Mesenteric fat pad (tissue), 1 donor: ENCODE results near the gene GNAQ. TPM values are rescaled to one million over a fixed set of nuclear protein-coding genes. Genes with fewer than 3 reads are reported as not detected.

ENCODE experiments used
- DNase-seq: peaks from one replicate; pipeline ENCODE4 v3.0.0-alpha.2; 2020; ENCODE audit warnings: low spot score
- total RNA-seq: library from RNA; stranded (reverse); fragmentation: NEBNext Ultra II Directional; extraction: Animal tissue kit (Norgen Biotek cat#: 25700); gene quantifications from one replicate; pipeline ENCODE4 v1.2.1, GENCODE V29; 2021
- donor health status: DM: yes; HTN: yes; CAD: no.

Gene GNAQ
- total RNA-seq, 1 donor from 2014 or later = 115 TPM

DNA sequence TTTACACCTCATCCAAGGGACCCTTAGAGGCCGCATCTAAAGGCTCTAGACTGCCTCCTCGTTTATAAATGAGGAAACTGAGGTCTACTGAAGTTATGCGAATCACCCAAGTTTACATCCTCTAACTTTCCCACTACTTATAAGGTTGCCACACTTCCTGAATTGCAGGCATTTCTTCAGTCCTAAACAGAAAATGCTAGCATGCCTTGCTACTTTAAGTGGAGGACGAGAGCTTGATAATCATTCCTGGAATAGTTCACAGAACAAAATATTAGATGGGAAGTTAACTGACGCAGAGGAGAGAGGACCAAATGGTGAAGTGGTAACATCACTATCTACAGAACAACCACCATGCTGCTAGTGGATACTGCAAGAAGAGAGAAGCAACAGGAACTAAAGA, 85.8 kb downstream of the GNAQ start:
- DNase-seq = no peak

DNA sequence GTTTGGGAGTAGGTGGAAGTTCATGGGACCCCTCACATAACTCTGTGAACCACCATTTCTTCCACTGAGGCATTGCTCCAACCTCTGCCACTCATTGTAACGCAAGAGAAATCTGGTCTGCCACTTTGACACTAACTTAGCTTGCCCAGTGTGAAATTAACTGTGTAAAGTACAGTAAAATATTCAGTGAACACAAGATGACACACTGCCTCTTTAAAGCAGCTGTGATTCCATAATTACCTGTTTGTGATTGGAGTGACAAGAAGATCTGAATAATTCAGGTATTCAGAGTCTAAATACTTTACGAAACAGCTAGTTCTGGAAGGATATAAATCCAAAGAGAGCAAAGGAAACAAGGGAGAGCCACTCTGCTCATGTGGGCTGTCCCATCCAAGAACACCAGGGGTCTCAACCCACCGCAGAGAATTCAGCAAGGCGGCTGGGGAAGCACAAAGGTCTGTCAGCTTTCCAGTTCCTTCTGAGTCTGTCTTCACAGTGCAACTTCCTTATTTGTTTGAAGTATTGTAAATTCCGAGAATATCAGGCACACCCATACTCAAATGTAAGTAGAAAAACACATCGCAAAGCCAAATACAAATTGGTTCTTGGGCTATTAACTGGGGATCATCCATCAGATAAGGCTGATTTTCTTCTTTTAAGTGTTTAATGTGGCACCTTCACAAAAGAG, 86.9 kb downstream of the GNAQ start:
- no peak for DNase-seq

DNA sequence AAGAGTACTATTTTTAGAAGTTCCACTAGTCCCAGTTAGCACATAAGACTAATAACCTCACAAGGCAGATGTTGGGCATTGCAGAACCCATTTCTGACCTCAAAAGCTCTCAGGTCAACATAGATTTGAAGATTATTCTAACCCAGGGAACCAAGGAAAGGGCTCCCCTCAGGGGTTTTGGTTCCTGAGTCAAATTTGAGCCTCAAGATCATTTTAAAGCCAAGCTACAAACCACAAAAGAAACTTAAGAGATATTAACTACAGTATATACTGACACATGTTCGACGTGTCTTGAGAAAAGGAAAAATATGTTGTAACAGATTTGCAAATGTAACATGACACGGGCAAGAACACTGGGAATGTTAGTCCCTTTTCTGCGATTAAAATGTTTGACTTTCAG, 88.6 kb downstream of the GNAQ start:
- DNase-seq = no peak

DNA sequence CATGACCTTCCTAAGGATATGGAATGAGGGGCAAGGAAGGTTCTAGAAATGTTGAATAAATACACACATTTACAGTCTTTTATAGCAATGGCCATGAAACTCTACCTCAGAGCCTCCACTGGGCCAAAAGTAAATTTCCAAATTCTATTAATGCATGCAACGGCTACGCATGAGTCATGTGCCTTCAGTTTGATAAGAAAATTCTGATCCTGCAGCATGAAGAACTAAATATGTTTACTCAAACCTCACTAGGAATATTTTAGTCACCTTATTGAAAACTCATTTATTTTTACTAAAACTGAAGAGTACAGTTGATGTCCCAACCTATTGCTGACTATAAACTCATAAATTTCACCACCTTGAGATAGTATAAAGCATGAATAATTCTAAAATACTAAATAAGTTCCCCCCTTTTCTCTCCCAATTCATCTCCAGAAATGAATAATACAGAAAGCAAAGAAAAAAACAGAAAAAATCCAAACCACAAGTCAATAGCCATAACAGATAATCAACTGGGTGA, 92.4 kb downstream of the GNAQ start:
- no peak for DNase-seq

DNA sequence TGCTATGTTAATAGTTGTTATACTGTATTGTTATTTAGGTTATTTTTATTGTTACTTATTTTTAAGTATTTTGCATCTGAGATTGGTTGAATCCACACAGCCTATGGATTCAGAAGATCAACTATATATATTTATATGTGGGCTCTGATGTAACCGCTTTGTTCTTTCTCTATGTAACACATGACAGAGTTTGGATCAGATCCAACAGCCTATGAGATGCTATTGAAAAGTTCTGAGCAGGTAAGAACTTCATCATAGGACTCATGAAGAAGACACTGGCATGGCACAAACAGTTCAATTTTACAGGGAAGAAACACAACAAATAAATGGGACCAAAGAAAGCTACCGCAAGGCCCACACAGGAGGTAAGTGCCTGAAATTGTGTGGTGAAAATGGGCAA, 93.4 kb downstream of the GNAQ start:
- no peak for DNase-seq

DNA sequence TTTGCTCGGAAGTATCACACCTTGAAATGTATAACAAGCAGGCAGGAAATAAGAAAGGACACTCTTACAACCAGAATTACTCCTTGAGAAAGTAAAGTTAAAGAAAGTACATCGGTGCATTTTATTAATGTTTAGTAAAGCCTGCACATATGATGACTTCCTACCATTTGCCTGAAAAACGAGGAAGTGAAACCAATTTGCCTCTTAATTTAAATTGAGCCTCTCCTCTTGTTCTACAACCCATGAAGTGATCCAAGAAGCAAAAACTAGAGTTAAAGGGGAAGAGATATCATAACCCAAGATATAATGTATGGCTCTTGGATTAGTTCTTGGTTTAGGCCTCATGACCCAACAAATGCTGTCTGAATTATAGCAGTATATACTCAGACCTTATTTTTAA, 95.6 kb downstream of the GNAQ start:
- DNase-seq = no peak

DNA sequence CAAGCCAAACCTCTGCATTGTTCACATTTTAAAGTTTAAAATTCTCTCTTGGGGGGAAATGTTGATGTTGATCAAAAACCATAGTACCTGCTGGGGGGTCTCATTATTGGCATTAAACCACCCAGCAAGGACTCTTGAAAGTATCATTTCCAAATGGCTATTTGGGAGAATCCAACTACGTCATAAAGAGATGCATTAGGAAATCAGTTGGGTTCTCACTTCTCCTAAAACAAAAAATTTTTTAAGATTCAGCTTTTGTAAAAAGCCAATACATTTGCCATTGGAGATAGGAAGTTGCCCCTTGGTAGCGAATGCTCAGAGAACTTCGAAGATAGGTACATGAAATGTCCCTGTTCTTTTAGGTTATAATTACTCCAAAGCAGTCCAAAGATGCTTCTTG, 96.4 kb downstream of the GNAQ start:
- no peak for DNase-seq

DNA sequence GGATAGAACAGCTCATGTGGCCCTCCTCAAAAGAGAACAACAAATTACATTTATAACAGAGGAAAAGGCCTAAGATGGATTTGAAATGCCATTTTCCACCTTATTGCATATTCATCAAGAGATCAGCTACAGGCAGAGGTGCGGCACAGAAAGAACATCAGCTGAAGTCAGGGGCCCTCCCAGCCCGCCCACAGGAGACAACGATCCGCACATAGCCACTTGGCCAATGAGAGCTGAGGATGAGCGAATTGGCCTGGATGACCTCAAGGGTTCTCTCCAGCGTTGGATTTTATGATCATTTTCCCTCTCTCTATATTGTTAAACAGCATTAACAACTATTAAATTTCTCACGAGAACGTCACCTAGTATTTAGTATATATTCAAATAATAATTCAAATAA, 97.6 kb downstream of the GNAQ start:
- no peak for DNase-seq

DNA sequence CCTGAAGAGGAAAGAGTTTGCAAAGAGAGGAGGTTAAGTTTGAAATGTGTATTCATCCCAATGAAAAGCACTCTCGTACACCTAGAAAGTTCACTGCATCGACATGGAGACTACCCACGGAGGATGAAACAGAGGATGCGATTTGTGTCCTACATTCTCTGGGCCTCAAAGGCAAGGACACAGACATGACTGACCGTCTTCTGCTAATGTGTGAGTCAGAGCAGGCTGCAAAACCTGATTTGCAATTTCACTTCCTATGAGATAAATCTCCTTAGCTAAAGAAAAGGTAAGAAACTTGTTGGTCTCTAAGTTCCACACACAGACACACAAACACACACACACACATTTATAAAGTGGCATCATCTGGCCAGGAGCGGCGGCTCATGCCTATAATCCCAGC, 98.6 kb downstream of the GNAQ start:
- DNase-seq = no peak

DNA sequence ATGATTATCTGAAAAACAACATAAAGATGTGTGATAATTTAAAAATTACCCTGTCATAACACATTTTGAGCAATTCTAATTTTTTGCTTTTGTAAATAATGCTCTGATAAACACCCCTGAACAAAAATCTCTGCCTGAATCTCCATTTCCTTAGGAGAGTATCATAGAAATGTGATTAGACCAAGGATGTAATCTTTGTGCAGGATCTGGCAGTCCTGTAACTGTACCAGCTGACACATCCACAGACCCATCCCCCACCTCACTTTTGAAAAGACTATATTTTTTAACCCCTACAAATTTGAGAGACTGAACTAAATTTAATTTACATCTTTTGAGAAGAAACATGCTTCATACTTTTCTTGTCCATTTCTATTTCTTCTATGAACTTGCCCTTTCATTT, 101.7 kb downstream of the GNAQ start:
- no peak for DNase-seq

DNA sequence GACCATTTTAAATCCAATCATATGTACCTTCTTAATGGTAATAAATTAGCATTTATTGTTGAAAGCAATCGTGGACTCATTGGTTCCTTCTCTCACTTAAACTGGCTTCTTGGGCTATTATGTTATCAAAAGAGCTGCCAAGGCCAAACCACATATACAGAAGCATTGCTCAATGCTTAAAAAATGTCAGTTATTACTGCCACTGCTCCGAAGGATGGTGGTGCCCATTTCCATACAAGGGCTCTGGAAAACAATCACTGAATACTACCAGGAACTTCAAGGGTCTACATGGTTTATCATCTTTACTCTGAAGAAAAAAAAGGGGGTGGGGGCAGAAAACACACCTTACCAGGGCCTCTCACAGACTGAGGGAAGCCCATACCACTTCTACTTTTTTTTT, 104.3 kb downstream of the GNAQ start:
- DNase-seq = no peak

DNA sequence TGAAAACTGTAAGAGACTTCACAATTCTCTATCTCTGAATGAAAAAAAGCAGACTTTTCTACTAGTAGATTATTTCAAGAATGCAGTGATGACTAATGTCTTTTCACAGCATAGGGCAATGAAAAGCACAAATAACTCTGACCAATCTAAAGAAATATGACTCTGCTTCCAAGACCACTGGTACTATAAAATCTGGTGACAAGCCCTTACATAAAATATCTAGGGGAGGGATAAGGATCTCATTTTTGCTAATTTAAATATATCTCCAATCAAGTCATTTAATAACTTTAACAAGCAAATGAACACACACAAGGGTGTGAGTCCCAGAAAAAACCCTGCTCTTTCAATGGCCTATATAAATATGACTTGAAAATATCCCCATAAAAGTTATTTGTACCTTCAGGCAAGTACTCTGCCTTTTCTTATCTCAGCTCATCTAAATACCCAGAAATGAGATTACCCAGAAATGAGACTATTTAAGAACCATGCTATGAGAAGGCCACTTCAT, 105.2 kb downstream of the GNAQ start:
- no peak for DNase-seq

DNA sequence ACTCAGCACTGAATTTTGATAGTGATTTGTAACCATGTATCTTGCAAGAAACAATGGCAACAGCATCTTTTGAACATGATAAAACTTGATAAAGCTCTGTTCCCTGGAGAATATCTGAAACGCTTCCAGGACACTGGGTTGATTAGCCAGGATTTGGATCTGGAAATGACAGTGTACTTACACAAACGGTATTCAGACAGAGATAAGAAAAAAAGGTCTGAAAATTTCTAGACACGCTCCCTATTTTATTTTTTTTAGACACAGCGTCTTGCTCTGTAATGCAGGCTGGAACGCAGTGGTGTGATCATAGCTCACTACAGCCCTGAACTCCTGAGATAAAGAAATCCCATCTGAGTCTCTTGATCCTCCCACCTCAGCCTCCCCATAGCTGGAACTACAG, 109.0 kb downstream of the GNAQ start:
- DNase-seq = no peak

DNA sequence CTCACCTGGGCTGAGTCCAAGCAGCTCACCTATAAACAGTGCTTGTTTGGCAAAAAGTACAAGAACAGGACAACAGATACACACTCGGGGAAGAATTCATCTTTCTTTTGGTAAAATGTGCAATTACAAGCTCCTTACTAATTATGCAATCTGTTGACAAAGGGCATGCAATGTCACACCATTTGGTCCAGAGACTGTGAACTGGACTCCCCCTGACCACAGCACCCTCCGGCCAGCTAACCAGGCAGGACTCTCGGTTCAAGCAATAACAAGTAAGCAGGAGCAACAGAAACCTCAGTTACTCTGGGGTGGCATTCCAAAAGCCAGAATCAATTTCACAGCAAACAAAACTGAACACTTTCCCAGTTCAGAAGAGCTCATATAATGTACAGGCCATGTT, 113.8 kb downstream of the GNAQ start:
- no peak for DNase-seq

DNA sequence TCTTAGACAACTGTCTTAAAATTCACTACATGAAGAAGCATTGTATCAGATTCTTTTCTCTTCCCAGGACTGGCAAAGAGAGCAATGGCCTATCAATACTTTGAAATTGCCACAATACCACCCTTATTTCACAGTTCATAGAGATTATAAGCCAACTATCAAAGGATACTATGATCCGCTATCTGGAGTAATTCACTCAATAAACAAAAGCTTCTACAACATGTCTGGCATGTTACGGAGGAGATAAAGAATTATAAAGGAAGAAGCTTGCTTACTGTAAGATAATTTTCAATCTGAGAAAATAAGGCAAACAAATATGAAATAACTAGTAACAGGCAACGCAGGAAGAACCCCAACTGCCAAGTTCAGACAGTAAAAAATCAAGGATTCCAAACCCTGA, 114.8 kb downstream of the GNAQ start:
- no peak for DNase-seq

DNA sequence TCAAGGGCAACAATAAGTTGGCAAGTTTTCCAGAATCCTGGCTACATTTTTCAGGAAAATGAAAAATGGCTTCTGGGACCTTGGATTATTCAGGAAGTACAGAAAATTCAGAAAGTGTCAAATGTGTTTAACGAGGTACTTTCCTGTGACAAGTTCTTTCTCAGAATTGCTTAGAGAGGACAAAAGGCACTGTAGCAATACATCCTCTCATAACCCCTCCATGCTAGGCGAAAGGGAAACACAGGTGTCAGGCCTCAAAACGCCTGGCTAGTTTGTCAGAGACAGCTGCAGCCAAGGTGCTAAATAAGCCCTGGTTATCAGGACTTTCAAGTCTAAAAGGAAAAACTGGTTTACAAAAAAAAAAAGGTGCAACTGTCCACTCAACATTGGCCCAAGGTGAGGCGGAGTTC, 115.2 kb downstream of the GNAQ start:
- DNase-seq = no peak

DNA sequence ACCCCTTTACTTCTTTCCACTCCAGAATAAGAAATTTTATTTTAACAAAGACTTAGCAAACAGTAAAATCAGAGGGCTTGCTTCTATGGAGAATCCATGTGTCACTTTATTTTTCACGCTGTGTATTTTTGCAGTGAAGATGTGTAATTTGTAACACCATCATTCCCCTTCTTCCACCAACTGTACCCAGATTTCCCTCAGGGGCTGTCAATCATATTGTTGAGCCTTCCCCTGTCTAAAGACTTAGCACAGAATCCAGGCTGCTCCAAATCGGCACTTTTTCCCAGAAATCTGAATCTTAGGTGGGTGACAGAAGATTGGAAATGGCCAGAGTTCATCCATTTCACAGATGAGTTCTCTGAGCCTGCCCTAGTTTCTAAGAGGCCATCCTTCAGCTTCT, 115.9 kb downstream of the GNAQ start:
- no peak for DNase-seq

DNA sequence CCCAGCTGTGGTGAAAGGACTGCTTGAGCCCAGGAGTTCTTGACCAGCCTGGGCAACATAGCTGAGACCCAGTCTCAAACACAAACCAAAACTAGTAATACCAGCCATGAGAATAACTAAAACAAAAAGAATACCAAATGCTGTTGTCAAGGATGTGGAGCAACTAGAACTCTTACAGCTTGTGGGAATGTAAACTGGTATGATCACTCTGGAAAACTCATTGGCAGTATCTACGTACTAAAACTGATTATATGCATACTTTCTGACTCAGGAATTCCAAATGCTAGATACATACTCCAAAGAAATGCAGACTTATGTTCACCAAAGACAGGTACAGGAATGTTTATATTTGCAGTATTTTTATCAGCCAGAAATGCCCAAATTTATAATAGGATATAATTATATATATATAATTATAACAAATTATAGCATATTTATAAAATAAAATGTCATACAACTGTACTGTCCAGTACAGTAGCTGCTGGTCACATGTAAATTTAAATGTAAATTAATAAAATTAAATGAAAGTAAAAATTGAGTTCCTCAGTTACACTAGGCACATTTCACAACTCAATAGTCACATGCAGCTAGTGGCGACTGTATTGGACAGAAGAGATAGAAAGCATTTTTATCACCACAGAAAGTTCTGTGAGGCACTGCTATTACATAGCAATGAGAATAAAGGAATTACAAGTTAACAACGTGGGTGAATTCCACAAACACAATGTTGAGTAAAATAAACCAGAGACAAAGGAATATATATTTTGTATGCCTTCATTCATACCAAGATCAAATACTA, 118.5 kb downstream of the GNAQ start:
- DNase-seq = no peak

DNA sequence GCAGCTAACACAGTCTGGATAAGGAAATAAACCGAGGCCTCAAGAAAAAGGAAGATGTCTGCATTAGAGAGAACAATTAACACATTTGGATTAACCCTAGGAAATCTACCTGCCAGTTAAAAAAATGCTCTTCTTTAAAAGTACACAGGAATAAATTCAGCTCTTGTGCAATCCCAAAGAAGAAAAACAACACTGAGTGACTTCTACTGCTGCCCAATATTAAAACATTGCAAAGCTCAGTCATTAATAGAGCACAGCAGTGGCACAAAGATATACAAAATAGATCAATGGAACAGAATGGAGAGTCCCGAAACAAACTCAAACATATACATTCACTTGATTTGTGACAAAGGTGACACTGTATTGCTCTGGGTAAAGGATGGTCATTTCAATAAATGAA, 119.7 kb downstream of the GNAQ start:
- DNase-seq = no peak

DNA sequence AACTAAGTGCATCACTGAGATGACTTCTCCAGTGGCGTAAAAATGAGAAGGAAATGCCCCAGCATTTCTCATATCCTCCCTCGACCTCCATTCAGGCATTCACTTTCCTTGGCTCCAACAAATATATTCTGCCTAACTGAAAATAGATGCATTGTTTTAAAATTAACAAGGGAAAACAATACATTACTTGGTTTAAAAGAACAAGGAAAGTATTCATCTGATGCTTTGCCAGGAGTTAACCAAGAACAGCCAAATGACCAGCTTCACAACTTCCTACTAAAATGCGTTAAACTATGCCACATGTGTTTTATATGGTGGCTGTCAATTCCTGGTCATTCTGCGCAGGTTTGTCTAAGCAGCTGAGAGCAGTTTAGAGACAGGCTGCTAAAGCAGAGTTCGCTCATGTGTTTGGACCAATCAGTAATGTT, 121.4 kb downstream of the GNAQ start:
- no peak for DNase-seq

DNA sequence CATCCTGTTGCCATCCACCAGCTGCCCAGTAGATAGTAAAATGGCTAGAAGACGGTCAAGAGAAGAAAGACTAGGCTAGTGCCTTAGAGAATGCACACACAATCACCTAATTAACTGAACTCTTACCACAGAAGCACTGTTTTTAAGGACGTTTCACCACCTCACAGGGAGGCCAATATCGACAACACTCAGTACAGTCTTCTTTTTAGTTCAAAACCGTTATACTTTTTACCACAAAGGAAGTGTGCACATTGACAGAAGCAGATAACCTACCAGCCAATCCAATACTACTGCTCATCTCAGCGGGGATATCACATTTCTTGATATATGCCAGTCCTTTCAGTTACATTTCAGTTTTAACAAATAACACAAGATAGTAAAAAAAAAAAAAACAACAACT, 122.3 kb downstream of the GNAQ start:
- no peak for DNase-seq

DNA sequence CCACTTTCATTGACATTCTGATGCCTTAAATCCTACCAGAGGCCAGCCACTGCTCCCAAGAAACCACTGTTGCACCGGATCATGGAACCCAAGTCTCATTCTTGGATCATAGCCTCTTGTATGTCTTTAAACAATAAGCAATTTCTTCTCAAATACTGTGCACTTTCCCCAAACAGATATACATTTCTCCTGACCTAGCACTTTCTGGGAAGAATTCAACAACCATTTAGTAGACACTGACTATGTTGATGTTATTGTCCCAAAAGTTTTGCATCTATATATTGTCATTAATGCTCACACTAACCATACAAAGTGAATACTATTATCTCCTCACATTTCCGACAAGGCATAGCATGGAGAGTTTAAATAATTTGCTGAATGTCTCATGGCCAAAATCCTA, 123.3 kb downstream of the GNAQ start:
- DNase-seq = no peak

DNA sequence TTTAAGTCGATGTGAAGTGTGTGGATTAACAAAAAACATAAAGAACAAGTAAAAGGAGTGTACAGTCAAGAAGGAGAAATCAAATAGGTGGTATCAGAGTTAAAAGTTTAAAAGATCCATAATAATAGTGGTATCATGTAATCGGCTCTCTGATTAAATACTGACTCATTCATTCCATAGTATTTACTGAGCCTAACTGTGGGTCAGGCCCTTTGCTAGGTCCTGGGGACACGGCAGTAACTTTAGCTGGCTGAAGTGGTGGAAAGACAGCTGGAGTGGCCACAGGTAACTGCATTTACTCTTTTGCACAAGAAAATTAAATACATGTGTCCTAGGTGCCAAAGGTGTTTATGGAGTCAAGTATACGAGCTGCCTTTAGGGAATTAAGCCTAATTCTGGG, 124.0 kb downstream of the GNAQ start:
- no peak for DNase-seq
